22Rv1 (cell line): ENCODE data around the gene SNX24.

ENCODE experiments used
- ZFX ChIP-seq: fragments of 450-650 bp; IDR thresholded peaks from 2 replicates; pipeline ENCODE4 v1.6.1; 2017; ENCODE audit warnings: antibody characterized with exemption, borderline replicate concordance
- TF ChIP-seq, protein P1 (sequence below): fragments of 450-650 bp; IDR thresholded peaks from 2 replicates; pipeline ENCODE4 v1.5.1; 2017; ENCODE audit warnings: mild to moderate bottlenecking

DNA sequence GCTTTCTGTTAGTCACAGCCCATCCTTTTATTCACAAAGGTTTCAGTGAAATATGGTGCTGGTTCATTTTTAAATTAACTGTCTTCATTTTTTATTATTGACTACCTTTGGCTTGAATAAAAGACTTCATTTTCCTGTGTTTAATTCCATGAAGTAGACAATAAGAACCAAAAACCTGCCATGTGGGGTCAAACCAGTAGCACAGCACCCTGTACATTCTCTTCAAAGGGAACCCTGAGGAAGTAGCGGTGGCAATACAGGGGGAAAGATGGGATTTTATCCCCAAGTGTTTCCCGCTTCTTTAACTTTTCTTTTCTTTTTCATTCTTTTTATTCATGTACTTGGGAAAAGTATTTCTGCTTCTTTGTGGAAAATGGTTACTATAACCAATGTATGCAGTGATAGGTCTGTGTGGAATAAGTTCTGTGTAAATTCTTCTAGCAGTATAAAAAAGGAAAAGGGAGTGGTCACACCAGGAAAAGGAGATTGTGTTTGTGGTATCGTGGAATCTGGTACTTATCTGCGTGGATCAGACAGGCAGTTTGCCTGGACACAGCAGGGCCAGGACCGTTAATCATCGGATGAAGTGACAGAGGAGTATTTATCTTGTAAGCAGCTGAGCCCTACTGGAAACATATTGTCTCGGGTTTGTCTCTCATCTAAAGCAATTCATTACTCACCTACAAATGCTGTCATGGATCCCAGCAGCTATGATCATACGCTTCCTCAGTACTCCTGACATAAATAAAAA is 96.9 kb downstream of the SNX24 start:
- TF ChIP-seq, protein P1, sequence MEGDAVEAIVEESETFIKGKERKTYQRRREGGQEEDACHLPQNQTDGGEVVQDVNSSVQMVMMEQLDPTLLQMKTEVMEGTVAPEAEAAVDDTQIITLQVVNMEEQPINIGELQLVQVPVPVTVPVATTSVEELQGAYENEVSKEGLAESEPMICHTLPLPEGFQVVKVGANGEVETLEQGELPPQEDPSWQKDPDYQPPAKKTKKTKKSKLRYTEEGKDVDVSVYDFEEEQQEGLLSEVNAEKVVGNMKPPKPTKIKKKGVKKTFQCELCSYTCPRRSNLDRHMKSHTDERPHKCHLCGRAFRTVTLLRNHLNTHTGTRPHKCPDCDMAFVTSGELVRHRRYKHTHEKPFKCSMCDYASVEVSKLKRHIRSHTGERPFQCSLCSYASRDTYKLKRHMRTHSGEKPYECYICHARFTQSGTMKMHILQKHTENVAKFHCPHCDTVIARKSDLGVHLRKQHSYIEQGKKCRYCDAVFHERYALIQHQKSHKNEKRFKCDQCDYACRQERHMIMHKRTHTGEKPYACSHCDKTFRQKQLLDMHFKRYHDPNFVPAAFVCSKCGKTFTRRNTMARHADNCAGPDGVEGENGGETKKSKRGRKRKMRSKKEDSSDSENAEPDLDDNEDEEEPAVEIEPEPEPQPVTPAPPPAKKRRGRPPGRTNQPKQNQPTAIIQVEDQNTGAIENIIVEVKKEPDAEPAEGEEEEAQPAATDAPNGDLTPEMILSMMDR = no peak
- no peak for TF ChIP-seq ZFX
